ENCODE data around the gene SCN1B.
"Not testable (repeated sequence)": the region's sequence is repeated elsewhere in the genome, so short reads cannot be mapped to it uniquely, and the experiment has no call there.

Gene SCN1B

GRCh38 chr19:35037716-35038622 lies 7.7 kb downstream of the SCN1B start:
- no peak for DNase-seq (ENCODE audit: low read depth, low spot score)

- no peak for DNase-seq (ENCODE audit: low read depth, low spot score)
Observed at GRCh38 chr19:35038623-35039512, 8.6 kb downstream of the SCN1B start.

GRCh38 chr19:35039881-35040825 lies 9.9 kb downstream of the SCN1B start:
- DNase-seq (ENCODE audit: low read depth, low spot score): no peak

GRCh38 chr19:35040826-35041547 lies 10.7 kb downstream of the SCN1B start:
- DNase-seq (ENCODE audit: low read depth, low spot score): peak; percentile 79

GRCh38 chr19:35041548-35042055 lies 11.3 kb downstream of the SCN1B start, which contains the start of gene HPN:
Gene HPN, plus strand, starts transcription at chr19:35041721. Its CDS starts 786 bp downstream, at chr19:35042507.
- peak; percentile 39 for DNase-seq (ENCODE audit: low read depth, low spot score)

- no peak for DNase-seq (ENCODE audit: low read depth, low spot score)
Observed at GRCh38 chr19:35042056-35042730, 11.9 kb downstream of the SCN1B start.

- DNase-seq (ENCODE audit: low read depth, low spot score): no peak
Observed at GRCh38 chr19:35042954-35043604, 12.8 kb downstream of the SCN1B start.

GRCh38 chr19:35043906-35044305 lies 13.6 kb downstream of the SCN1B start:
- DNase-seq (ENCODE audit: low read depth, low spot score): no peak

- DNase-seq (ENCODE audit: low read depth, low spot score): peak; percentile 94
Observed at GRCh38 chr19:35044317-35045117, 14.2 kb downstream of the SCN1B start.

GRCh38 chr19:35045667-35046300 lies 15.5 kb downstream of the SCN1B start:
- DNase-seq (ENCODE audit: low read depth, low spot score): peak; percentile 41

- DNase-seq (ENCODE audit: low read depth, low spot score): no peak
Observed at GRCh38 chr19:35046461-35046860, 16.2 kb downstream of the SCN1B start.

GRCh38 chr19:35048911-35049411 lies 18.7 kb downstream of the SCN1B start:
- DNase-seq (ENCODE audit: low read depth, low spot score): no peak

GRCh38 chr19:35049456-35049855 lies 19.2 kb downstream of the SCN1B start:
- no peak for DNase-seq (ENCODE audit: low read depth, low spot score)

- DNase-seq (ENCODE audit: low read depth, low spot score): not testable (repeated sequence)
Observed at GRCh38 chr19:35050662-35051061, 20.4 kb downstream of the SCN1B start.

GRCh38 chr19:35051268-35051667 lies 21.0 kb downstream of the SCN1B start:
- not testable (repeated sequence) for DNase-seq (ENCODE audit: low read depth, low spot score)

- DNase-seq (ENCODE audit: low read depth, low spot score): no peak
Observed at GRCh38 chr19:35051796-35052195, 21.5 kb downstream of the SCN1B start.

GRCh38 chr19:35052599-35053190 lies 22.4 kb downstream of the SCN1B start:
- DNase-seq (ENCODE audit: low read depth, low spot score): no peak
